NT2/D1 (cell line): ENCODE measurements around the gene ABCC4.

Experiments used
- SUZ12 ChIP-seq: IDR thresholded peaks from 2 replicates; pipeline ENCODE4 v1.6.1; 2011; ENCODE audit not compliant: insufficient read length, insufficient read depth; ENCODE audit errors: extremely low read depth
- YY1 ChIP-seq: IDR thresholded peaks from 2 replicates; pipeline ENCODE4 v1.6.1; 2011; ENCODE audit not compliant: insufficient read length, insufficient read depth

DNA sequence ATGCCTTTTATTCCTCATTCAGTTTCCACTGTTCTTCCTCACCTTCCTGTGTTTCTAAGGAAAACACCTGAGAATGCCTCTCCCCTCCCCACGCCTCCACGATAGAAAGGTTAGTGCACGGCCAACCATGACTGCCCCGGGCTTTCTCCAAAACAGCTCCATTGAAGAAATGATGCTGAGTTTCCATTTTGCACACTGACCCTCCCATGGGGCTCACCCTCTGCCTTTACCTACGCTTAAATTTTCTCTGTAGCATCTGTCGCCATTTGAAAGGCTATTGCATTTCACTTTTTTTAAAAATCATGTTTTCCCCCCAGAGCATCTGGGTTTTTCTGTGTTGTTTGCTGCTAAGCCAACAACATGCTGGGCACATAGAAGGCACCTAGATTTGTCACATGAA lies 48.2 kb downstream of the ABCC4 start:
- TF ChIP-seq SUZ12, result no peak
- no peak for TF ChIP-seq YY1
